NCI-H1436 (cell line): Measurements from ENCODE around the gene NUDT17.

ENCODE experiments used
- DNase-seq: peaks from one replicate; lab custom pipeline; 2025; lab: John Stamatoyannopoulos, UW

NUDT17 gene

GRCh38 chr1:145891143-145891542 is 45.7 kb downstream of the NUDT17 start:
- no peak for DNase-seq

- DNase-seq: peak; percentile 83
Observed at GRCh38 chr1:145891587-145892485, 46.4 kb downstream of the NUDT17 start.

- no peak for DNase-seq
Observed at GRCh38 chr1:145892486-145893087, 47.2 kb downstream of the NUDT17 start.

- no peak for DNase-seq
Observed at GRCh38 chr1:145893306-145894055, 48.1 kb downstream of the NUDT17 start.

- DNase-seq: no peak
Observed at GRCh38 chr1:145895471-145895870, 50.0 kb downstream of the NUDT17 start.

- DNase-seq: no peak
Observed at GRCh38 chr1:145897969-145898368, 52.5 kb downstream of the NUDT17 start.
